Esophagus muscularis mucosa (tissue), 4 donors: ENCODE data around the gene HLA-DMA. TPM values are rescaled to one million over a fixed set of nuclear protein-coding genes. Genes with fewer than 3 reads are reported as not detected.

Experiments used
- DNase-seq: peaks from one replicate; pipeline ENCODE4 v3.0.0-alpha.2; 2017; ENCODE audit errors: extremely low spot score
- H3K27ac ChIP-seq, 4 donors: fragments of 200-600 bp; sonication (generic); replicated peaks in 1 of 4; 1 replicate in 3 of 4; 2 replicates in 1 of 4; pipeline ENCODE4 v1.5.1; 2016 to 2019; ENCODE audit warnings: mild to moderate bottlenecking in 1 of 4
- H3K27me3 ChIP-seq, 4 donors: fragments of 200-600 bp; sonication (generic); one replicate each; pipeline versions ENCODE4 v1.5.1 to v1.6.0; 2016 to 2019
- H3K36me3 ChIP-seq, 4 donors: fragments of 200-600 bp; sonication (generic); one replicate each; pipeline ENCODE4 v1.5.1; 2016 to 2019
- H3K4me1 ChIP-seq, 4 donors: fragments of 200-600 bp; sonication (generic); one replicate each; pipeline ENCODE4 v1.5.1; 2016 to 2019
- H3K4me3 ChIP-seq, 4 donors: fragments of 200-600 bp; sonication (generic); 1 replicate in 2 of 4; 2 replicates in 2 of 4; pipeline ENCODE4 v1.5.1; 2016 to 2019; ENCODE audit warnings: mild to moderate bottlenecking in 4 of 4, moderate library complexity in 1 of 4
- H3K9me3 ChIP-seq, 4 donors: fragments of 200-600 bp; sonication (generic); 1 replicate in 3 of 4; 2 replicates in 1 of 4; pipeline ENCODE4 v1.5.1; 2016 to 2019
- CTCF ChIP-seq, 3 experiments: fragments of 200-600 bp in 2 of 3; fragments of 450-650 bp in 1 of 3; sonication (generic) in 2 of 3; IDR thresholded peaks; one replicate each; pipeline ENCODE4 v1.5.1; 2017 to 2019; ENCODE audit warnings: antibody characterized with exemption in 3 of 3, mild to moderate bottlenecking in 2 of 3, moderate library complexity in 1 of 3
- EP300 ChIP-seq: sonication (generic); formaldehyde crosslinking; IDR thresholded peaks from one replicate; pipeline ENCODE4 v1.6.1; 2017; ENCODE audit warnings: antibody characterized with exemption
- POLR2A ChIP-seq: fragments of 450-650 bp; IDR thresholded peaks from one replicate; pipeline ENCODE4 v1.6.1; 2017; ENCODE audit warnings: antibody characterized with exemption, moderate library complexity, mild to moderate bottlenecking, low read depth
- POLR2AphosphoS5 ChIP-seq, 2 donors: sonication (generic); formaldehyde crosslinking; IDR thresholded peaks; one replicate each; pipeline ENCODE4 v1.6.1; 2017; ENCODE audit warnings: antibody characterized with exemption in 2 of 2
- WGBS: methylation state at CpG from one replicate; pipeline ENCODE4 v1.1.5; 2018; 5-methylcytosine and 5-hydroxymethylcytosine counted together
- intact Hi-C: fragments of 100-400 bp; cut with DNase I; formaldehyde crosslinking; loops from one replicate; pipeline ENCODE4 v1.15.1; 2023
- total RNA-seq, 4 donors: library from RNA; depleted of rRNA; stranded (reverse); fragments of >200 nt; gene quantifications; one replicate each; pipeline versions ENCODE4 v1.1.0 to v1.2.1, GENCODE V29; 2016

Gene HLA-DMA
- total RNA-seq, 4 donors from 2014 or later = 17.2 to 26.0 (median 21.6) TPM

GRCh38 chr6:32973144-32974015 lies 20.5 kb upstream of the HLA-DMA start:
- Histone ChIP-seq H3K9me3 (no peaks in the 10 kb centered on the region), H3K4me3 (peak overlapping the region; percentile 59 to 87 (median 76)), H3K27ac (peak overlapping the region; percentile 97 to 100 (median 99)), H3K4me1 (peaks cover 33 to 45% (median 43%) of the 10 kb centered on the region in 4 donors), H3K36me3 (peaks cover 36 to 63% (median 52%) of the 10 kb centered on the region in 4 donors), H3K27me3 (no peaks in the 10 kb centered on the region)
- intact Hi-C loops = no loop called here
- peak; percentile 90 for DNase-seq
- no peak for TF ChIP-seq POLR2AphosphoS5 (IDR thresholded peaks at IDR 0.05)
- TF ChIP-seq EP300 = no peak
- no peak for TF ChIP-seq CTCF (IDR thresholded peaks at IDR 0.05)
- no peak for TF ChIP-seq POLR2A
- 2% methylated on average over 20 of the region's 23 CpGs for WGBS

DNA sequence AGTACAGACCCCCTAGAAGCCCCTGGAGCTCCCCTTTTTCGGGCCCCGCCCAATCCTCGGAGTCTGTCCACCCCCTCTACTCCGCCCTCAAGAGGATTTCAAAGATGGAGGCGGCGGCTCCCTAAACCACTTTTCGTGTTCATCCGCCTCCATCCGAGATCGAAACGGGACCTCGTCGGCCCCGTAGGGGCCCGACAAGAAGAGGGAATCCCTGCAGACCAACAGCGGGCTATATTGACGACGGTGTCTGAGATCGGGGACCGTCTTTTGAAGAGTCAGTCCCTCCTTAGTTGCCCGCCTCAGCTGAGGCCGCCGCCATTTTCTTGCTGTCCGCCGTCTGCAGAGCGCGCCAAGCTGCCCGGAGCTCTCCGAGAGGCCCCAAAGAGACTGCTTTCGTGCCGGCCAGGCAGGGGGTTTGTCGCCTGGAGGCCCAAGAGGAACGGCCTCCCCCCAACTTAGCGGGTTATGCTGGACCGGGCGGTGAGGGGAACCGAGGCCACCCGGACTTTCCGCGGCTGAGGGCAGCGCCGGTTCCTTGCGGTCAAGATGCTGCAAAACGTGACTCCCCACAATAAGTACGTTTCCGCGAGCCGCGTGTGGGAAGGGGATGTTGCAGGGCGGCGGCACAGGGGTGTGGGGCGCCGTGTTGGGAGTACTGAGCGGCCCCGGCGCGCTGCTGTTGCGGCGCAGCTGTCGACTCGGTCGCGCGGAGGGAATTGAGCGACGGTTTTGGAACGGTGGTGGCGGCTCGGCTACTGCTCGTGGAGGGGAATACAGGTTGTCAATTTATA lies 19.7 kb upstream of the HLA-DMA start:
- 0% methylated on average over 16 of the region's 70 CpGs for WGBS
- Histone ChIP-seq H3K27me3 (no peaks in the 10 kb centered on the region), H3K27ac (peak overlapping the region; percentile 97 to 100 (median 99)), H3K36me3 (peaks cover 28 to 55% (median 44%) of the 10 kb centered on the region in 4 donors), H3K4me1 (peaks cover 33 to 39% (median 37%) of the 10 kb centered on the region in 4 donors), H3K9me3 (no peaks in the 10 kb centered on the region), H3K4me3 (peak overlapping the region; percentile 59 to 87 (median 76))
- no peak for DNase-seq
- intact Hi-C loops = no loop called here
- no peak for TF ChIP-seq EP300
- TF ChIP-seq CTCF (IDR thresholded peaks at IDR 0.05) = no peak
- no peak for TF ChIP-seq POLR2AphosphoS5 (IDR thresholded peaks at IDR 0.05)
- no peak for TF ChIP-seq POLR2A

DNA sequence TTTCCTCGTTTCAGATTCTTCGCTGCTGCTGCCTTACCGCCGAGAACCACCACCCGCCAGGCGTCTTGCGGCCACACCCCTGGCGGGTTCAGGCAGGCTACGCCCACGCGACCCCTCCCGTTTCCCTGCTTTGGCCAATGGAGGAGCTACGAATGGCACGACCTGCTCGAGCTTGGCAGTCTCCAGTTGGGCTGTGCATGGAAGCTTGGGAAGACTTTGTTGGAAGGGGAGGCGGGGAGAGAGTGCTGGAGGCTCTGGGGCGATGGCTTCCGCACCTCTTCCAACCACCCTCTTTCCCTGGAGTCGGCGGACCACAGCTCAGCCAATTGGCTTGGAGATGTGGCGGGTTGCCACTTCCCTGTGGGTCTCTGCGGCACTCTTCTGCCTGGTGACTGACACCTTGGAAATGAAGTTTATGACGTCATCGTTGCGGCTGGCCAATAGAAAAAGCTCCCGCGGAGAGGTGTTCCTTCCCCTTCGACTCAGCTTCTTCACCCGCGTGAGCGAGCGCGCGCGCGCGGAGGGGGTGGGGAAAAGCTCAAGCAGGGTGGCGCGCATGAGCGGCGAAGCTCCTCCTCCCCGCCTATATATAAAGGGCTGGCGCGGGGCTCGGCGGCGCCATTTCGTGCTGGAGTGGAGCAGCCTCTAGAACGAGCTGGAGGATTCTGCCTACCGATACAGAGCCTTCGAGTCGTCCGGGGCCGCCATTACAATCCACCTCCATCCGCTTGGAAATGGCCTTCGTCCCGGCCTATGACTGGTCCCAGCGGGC lies 18.9 kb upstream of the HLA-DMA start:
- WGBS = 0% methylated on average over 6 of the region's 58 CpGs

More for the DNA sequence above, 18.9 kb upstream of the HLA-DMA start:
- TF ChIP-seq CTCF (IDR thresholded peaks at IDR 0.05) = peak in 1 of 3 experiments; percentile 8
- peak in 1 of 2 donors; percentile 93 for TF ChIP-seq POLR2AphosphoS5 (IDR thresholded peaks at IDR 0.05)
- no peak for TF ChIP-seq EP300
- peak; percentile 99 for TF ChIP-seq POLR2A
- Histone ChIP-seq H3K36me3 (peaks cover 20 to 47% (median 36%) of the 10 kb centered on the region in 4 donors), H3K27ac (peak overlapping the region; percentile 97 to 100 (median 99)), H3K9me3 (no peaks in the 10 kb centered on the region), H3K4me1 (peaks cover 32 to 39% (median 37%) of the 10 kb centered on the region in 4 donors), H3K27me3 (no peaks in the 10 kb centered on the region), H3K4me3 (peak overlapping the region; percentile 59 to 87 (median 76))
- intact Hi-C loops = no loop called here
- DNase-seq = peak; percentile 100
